Prostate gland (tissue), 2 donors: Measurements from ENCODE around the gene CLASP1. TPM values are rescaled to one million over a fixed set of nuclear protein-coding genes. Genes with fewer than 3 reads are reported as not detected.

ENCODE experiments used
- DNase-seq: peaks from one replicate; pipeline ENCODE4 v3.0.0-alpha.2; 2019; ENCODE audit warnings: low spot score
- H3K27ac ChIP-seq, 2 donors: fragments of 200-600 bp; sonication (generic); 2 replicates each; pipeline ENCODE4 v1.5.1; 2017 to 2019
- H3K27me3 ChIP-seq: fragments of 200-600 bp; sonication (generic); replicated peaks from 2 replicates; pipeline ENCODE4 v1.5.1; 2019; ENCODE audit not compliant: insufficient read depth
- H3K36me3 ChIP-seq, 2 donors: fragments of 200-600 bp; sonication (generic); 1 replicate in 1 of 2; 2 replicates in 1 of 2; pipeline versions ENCODE4 v1.5.1 to v1.8.1; 2017 to 2019
- H3K4me1 ChIP-seq: fragments of 200-600 bp; sonication (generic); replicated peaks from 2 replicates; pipeline ENCODE4 v1.5.1; 2019
- H3K4me3 ChIP-seq, 2 donors: fragments of 200-600 bp; sonication (generic); 2 replicates each; pipeline ENCODE4 v1.5.1; 2017 to 2019
- H3K9me3 ChIP-seq: fragments of 200-600 bp; sonication (generic); 2 replicates; pipeline ENCODE4 v1.5.1; 2017
- POLR2A ChIP-seq: fragments of 450-650 bp; IDR thresholded peaks from one replicate; pipeline ENCODE4 v1.6.1; 2016; ENCODE audit warnings: antibody characterized with exemption, mild to moderate bottlenecking
- POLR2AphosphoS5 ChIP-seq: sonication (generic); formaldehyde crosslinking; IDR thresholded peaks from one replicate; pipeline ENCODE4 v1.6.1; 2017; ENCODE audit warnings: antibody characterized with exemption
- WGBS: methylation state at CpG from one replicate; pipeline ENCODE4 v1.1.5; 2018; 5-methylcytosine and 5-hydroxymethylcytosine counted together
- intact Hi-C: fragments of 100-400 bp; cut with DNase I; formaldehyde crosslinking; loops from one replicate; pipeline ENCODE4 v1.14.2; 2022
- total RNA-seq, 2 donors: library from RNA; depleted of rRNA; stranded (reverse); fragments of >200 nt; gene quantifications; one replicate each; pipeline ENCODE4 v1.1.0, GENCODE V29; 2016
- TF ChIP-seq, protein P1 (sequence below), 4 experiments: fragments of 200-600 bp in 2 of 4; fragments of 450-650 bp in 2 of 4; sonication (generic) in 2 of 4; IDR thresholded peaks; 1 replicate in 3 of 4; 2 replicates in 1 of 4; pipeline ENCODE4 v1.5.1; 2016 to 2019; ENCODE audit warnings: antibody characterized with exemption in 4 of 4, mild to moderate bottlenecking in 2 of 4, moderate library complexity in 2 of 4

CLASP1 gene
- total RNA-seq, 2 donors from 2014 or later = 44.4 to 90.2 TPM

DNA sequence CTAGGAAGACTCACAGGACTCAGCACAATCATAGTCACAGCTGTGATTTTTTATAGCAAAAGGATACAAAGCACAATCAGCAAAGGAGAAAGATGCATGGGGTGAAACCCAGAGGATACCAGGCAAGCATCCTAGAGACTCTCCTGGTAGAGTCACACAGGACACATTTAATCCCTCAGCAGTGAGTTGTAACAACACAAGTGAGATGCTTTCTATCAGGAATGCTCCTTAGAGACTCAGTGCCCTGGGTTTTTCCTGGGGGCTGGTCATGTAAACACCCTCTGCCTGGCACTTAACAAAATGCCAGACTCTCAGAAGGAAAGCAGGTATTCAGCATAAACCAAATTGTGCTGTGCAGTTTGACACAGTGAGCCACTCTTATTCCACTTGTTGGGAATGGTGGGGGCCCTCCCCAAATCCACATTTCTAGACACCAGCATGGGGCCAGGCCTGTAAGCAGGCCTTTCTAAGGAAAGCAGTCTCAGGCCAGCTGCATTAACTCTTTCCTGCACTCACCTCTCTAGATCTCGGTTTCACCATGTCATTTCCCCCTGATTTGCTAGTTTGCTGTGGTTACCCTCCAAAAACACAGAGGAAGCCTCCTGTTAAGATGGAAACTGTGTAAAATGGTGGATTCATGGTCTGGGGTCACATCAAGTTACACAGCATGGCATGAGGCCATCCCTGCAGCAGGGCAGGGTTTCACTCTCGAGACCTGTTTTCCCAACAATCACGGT lies 135.5 kb downstream of the CLASP1 start:
- TF ChIP-seq, protein P1, sequence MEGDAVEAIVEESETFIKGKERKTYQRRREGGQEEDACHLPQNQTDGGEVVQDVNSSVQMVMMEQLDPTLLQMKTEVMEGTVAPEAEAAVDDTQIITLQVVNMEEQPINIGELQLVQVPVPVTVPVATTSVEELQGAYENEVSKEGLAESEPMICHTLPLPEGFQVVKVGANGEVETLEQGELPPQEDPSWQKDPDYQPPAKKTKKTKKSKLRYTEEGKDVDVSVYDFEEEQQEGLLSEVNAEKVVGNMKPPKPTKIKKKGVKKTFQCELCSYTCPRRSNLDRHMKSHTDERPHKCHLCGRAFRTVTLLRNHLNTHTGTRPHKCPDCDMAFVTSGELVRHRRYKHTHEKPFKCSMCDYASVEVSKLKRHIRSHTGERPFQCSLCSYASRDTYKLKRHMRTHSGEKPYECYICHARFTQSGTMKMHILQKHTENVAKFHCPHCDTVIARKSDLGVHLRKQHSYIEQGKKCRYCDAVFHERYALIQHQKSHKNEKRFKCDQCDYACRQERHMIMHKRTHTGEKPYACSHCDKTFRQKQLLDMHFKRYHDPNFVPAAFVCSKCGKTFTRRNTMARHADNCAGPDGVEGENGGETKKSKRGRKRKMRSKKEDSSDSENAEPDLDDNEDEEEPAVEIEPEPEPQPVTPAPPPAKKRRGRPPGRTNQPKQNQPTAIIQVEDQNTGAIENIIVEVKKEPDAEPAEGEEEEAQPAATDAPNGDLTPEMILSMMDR (IDR thresholded peaks at IDR 0.05) = no peak
- no peak for TF ChIP-seq POLR2AphosphoS5
- no peak for TF ChIP-seq POLR2A
- H3K27me3 ChIP-seq = no peaks in the 10 kb centered on the region
- no peak overlapping the region for H3K4me3 ChIP-seq
- 99% methylated on average over 3 of the region's 3 CpGs for WGBS
- H3K36me3 ChIP-seq = no peaks in the 10 kb centered on the region
- H3K27ac ChIP-seq = no peak overlapping the region
- intact Hi-C loops = no loop called here
- H3K9me3 ChIP-seq = no peaks in the 10 kb centered on the region
- no peaks in the 10 kb centered on the region for H3K4me1 ChIP-seq
- DNase-seq = no peak

DNA sequence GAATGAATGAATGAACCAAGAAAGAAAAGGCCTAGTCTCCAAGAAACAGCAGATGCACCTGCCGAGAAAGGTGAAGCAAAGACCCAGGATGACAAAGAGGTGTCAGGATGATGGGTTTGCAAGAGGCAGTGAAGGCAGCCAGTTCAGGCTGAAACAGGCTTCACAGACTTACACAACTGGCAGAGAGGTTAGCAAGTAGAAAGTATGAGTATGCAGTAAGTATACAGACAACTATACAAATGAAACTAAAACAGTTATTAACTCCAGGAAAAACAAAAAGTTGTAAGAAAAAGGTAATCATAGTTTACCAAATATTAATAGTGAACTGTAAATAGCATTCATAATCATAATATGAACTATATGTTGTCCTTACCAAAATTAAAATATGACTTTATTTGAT lies 138.4 kb downstream of the CLASP1 start:
- H3K27ac ChIP-seq = no peak overlapping the region
- DNase-seq = no peak
- intact Hi-C loops = no loop called here
- no peak overlapping the region for H3K4me3 ChIP-seq
- no peaks in the 10 kb centered on the region for H3K27me3 ChIP-seq
- 100% methylated on average over 1 of the region's 1 CpG for WGBS
- TF ChIP-seq POLR2AphosphoS5 (no peak), POLR2A (no peak)
- TF ChIP-seq, protein P1 (IDR thresholded peaks at IDR 0.05) = no peak
- no peaks in the 10 kb centered on the region for H3K9me3 ChIP-seq
- H3K36me3 ChIP-seq = no peaks in the 10 kb centered on the region
- H3K4me1 ChIP-seq = no peaks in the 10 kb centered on the region

DNA sequence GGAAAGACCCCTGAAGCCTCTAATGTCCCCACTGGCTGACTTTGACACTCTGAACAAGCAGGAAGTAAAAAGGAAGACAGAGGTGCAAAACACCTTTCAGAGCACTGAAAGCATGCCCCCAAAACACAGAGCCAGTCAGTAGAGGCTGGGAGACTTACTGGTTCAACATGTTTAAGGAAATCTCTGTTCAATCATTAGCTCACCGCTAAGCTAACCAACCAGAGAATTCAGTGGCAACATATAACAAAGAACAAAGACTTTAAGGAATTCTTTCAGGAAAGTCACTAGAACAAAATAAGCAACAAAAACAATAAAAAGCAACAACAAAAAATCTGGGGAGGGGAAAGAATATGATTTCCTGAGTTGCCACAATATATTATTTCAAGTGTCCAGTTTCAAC lies 142.6 kb downstream of the CLASP1 start:
- no peak for DNase-seq
- Histone ChIP-seq H3K4me1 (no peaks in the 10 kb centered on the region), H3K27me3 (no peaks in the 10 kb centered on the region), H3K4me3 (no peak overlapping the region), H3K9me3 (no peaks in the 10 kb centered on the region), H3K36me3 (no peaks in the 10 kb centered on the region), H3K27ac (no peak overlapping the region)
- intact Hi-C loops = no loop called here
- TF ChIP-seq, protein P1 (IDR thresholded peaks at IDR 0.05) = no peak
- TF ChIP-seq POLR2AphosphoS5 = no peak
- no peak for TF ChIP-seq POLR2A
- 97% methylated on average over 1 of the region's 1 CpG for WGBS

DNA sequence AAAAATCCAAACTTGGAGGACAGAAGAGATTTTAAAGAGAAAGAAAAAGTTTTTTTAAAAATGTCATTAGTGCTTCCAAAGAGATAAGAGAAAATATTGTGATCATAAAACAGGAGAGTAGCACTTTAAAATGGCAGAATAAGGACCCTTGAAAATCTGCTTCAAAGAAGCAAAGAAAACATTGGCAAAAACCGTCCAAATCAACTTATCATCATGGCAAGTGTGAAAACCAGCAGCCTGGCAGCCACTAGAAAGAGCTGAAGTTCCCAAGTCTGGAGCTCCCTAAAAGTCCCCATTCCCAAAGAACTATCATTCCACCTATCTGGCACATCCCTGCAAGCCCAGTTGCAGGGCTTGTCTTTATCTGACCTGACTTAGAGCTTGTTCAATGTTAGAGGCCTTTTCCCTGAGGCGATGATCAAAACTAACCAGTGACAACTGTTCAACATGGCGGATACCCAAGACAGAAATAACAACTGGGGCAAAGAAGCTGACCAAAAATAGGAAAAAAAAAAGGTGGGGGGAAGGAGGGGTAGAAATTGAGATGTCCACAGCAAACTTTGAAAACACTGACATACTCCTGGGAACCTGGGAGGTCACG lies 143.2 kb downstream of the CLASP1 start:
- no peak for DNase-seq
- Histone ChIP-seq H3K9me3 (no peaks in the 10 kb centered on the region), H3K27me3 (no peaks in the 10 kb centered on the region), H3K4me1 (no peaks in the 10 kb centered on the region), H3K4me3 (no peak overlapping the region), H3K36me3 (no peaks in the 10 kb centered on the region), H3K27ac (no peak overlapping the region)
- TF ChIP-seq POLR2AphosphoS5 (no peak), POLR2A (no peak)
- TF ChIP-seq, protein P1 (IDR thresholded peaks at IDR 0.05) = no peak
- intact Hi-C loops = no loop called here
- WGBS = 93% methylated on average over 4 of the region's 4 CpGs

DNA sequence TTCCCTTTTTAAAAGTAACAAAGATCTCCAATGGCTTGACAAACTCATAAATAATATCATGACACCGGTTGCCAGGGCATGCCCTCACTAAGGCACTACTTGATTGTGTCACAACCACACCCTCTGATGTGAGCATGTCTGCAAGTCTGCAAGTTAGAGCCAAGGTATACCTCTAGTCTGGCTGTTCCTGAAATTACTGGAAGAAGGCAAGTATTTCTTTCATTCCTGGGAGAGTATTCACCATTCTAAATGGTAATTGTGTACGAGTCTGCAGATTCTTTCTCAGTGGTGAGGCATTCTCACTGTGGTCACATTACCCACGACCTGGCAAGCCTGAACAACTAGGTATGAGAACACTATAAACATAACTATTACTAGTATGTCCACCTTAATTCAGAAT lies 144.3 kb downstream of the CLASP1 start:
- 32% methylated on average over 3 of the region's 3 CpGs for WGBS
- no peaks in the 10 kb centered on the region for H3K27me3 ChIP-seq
- peak; percentile 40 for TF ChIP-seq POLR2AphosphoS5
- TF ChIP-seq, protein P1 (IDR thresholded peaks at IDR 0.05) = no peak
- TF ChIP-seq POLR2A = no peak
- no peak overlapping the region for H3K4me3 ChIP-seq
- H3K27ac ChIP-seq = no peak overlapping the region
- peak; percentile 27 for DNase-seq
- H3K9me3 ChIP-seq = no peaks in the 10 kb centered on the region
- H3K36me3 ChIP-seq = no peaks in the 10 kb centered on the region
- intact Hi-C loops = no loop called here
- H3K4me1 ChIP-seq = no peaks in the 10 kb centered on the region
